Smooth muscle cell (in vitro differentiated cells): ENCODE results near the gene MSANTD4. TPM values are rescaled to one million over a fixed set of nuclear protein-coding genes. Genes with fewer than 3 reads are reported as not detected.

Source experiments
- DNase-seq: peaks from one replicate; lab custom pipeline; 2025; ENCODE audit not compliant: unreplicated experiment; lab: John Stamatoyannopoulos, UW
- H2AFZ ChIP-seq: fragments of 200-600 bp; sonication (generic); 2 replicates; pipeline ENCODE4 v1.6.0; 2016; ENCODE audit warnings: antibody characterized with exemption, low read depth, mild to moderate bottlenecking
- H3F3A ChIP-seq: fragments of 200-600 bp; sonication (generic); 2 replicates; pipeline ENCODE4 v1.6.0; 2017; ENCODE audit warnings: antibody characterized with exemption, low read depth
- H3K27ac ChIP-seq: fragments of 200-600 bp; sonication (generic); 2 replicates; pipeline ENCODE4 v1.5.1; 2016; ENCODE audit warnings: low read depth, mild to moderate bottlenecking
- H3K27me3 ChIP-seq: fragments of 200-600 bp; sonication (generic); 2 replicates; pipeline ENCODE4 v1.6.1; 2016; ENCODE audit warnings: low read depth, mild to moderate bottlenecking
- H3K36me3 ChIP-seq: fragments of 200-600 bp; sonication (generic); 2 replicates; pipeline ENCODE4 v1.5.1; 2016; ENCODE audit warnings: low read depth
- H3K4me1 ChIP-seq: fragments of 200-600 bp; sonication (generic); 2 replicates; pipeline ENCODE4 v1.5.1; 2016; ENCODE audit warnings: low read depth
- H3K4me2 ChIP-seq: fragments of 200-600 bp; sonication (generic); 2 replicates; pipeline ENCODE4 v1.6.0; 2016; ENCODE audit warnings: mild to moderate bottlenecking
- H3K4me3 ChIP-seq: fragments of 200-600 bp; sonication (generic); 2 replicates; pipeline ENCODE4 v1.5.1; 2016; ENCODE audit warnings: mild to moderate bottlenecking
- H3K79me2 ChIP-seq: fragments of 200-600 bp; sonication (generic); 2 replicates; pipeline ENCODE4 v1.6.0; 2016; ENCODE audit warnings: low read depth, mild to moderate bottlenecking
- H3K9ac ChIP-seq: fragments of 200-600 bp; sonication (generic); 2 replicates; pipeline ENCODE4 v1.6.0; 2016; ENCODE audit warnings: low read depth
- H3K9me3 ChIP-seq: fragments of 200-600 bp; sonication (generic); replicated peaks from 2 replicates; pipeline ENCODE4 v1.5.1; 2016; ENCODE audit warnings: low read depth
- H4K20me1 ChIP-seq: fragments of 200-600 bp; sonication (generic); 2 replicates; pipeline ENCODE4 v1.6.0; 2016; ENCODE audit warnings: low read depth
- WGBS: methylation state at CpG from one replicate; pipeline ENCODE4 v1.1.7; 2016; ENCODE audit warnings: low lambda C conversion rate; 5-methylcytosine and 5-hydroxymethylcytosine counted together
- polyA plus RNA-seq: library from polyadenylated mRNA; unstranded; fragments of >200 nt; fragmentation: Nextera tagmentation; extraction: Ambion mirVana; gene quantifications from 2 replicates; pipeline ENCODE4 v1.2.1, GENCODE V29; 2016
- total RNA-seq: library from RNA; depleted of rRNA; stranded (reverse); fragments of >200 nt; gene quantifications from 2 replicates; pipeline ENCODE4 v1.2.3, GENCODE V29; 2014
- TF ChIP-seq, protein P1 (sequence below): fragments of 200-600 bp; sonication (generic); IDR thresholded peaks from 2 replicates; pipeline ENCODE4 v1.5.1; 2017; ENCODE audit warnings: borderline replicate concordance, mild to moderate bottlenecking, antibody characterized with exemption; ENCODE audit not compliant: insufficient read depth, poor library complexity, severe bottlenecking

MSANTD4 gene
- total and polyA plus RNA-seq, 2 experiments from 2014 or later: 5.9 to 18.3 TPM

DNA sequence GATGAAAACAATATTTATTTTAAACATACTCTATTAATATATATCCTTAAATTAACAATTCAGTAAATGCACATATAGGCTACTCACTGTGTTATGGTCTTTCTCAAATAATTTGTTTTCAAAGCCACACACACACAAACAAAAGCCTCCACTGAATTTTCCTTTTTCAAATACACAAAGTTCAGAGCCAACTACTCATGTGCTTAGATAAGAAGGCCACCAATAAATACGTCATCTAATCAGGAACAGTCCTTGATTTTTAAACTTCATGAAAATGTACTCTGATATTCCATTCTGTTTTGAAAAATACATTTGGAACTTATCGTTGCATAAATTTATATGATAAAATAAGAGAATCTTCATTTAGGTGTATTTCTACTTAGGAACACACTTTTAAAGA is 29.1 kb upstream of the MSANTD4 start:
- 85% methylated on average over 2 of the region's 2 CpGs for WGBS
- Histone ChIP-seq H3F3A (no peaks in the 10 kb centered on the region), H3K9ac (no peak overlapping the region), H3K79me2 (no peaks in the 10 kb centered on the region), H2AFZ (no peak overlapping the region), H3K27me3 (no peaks in the 10 kb centered on the region), H3K4me2 (no peak overlapping the region), H4K20me1 (no peaks in the 10 kb centered on the region), H3K27ac (no peak overlapping the region), H3K4me1 (no peaks in the 10 kb centered on the region), H3K9me3 (no peaks in the 10 kb centered on the region), H3K36me3 (no peaks in the 10 kb centered on the region), H3K4me3 (no peak overlapping the region)
- no peak for DNase-seq
- TF ChIP-seq, protein P1, sequence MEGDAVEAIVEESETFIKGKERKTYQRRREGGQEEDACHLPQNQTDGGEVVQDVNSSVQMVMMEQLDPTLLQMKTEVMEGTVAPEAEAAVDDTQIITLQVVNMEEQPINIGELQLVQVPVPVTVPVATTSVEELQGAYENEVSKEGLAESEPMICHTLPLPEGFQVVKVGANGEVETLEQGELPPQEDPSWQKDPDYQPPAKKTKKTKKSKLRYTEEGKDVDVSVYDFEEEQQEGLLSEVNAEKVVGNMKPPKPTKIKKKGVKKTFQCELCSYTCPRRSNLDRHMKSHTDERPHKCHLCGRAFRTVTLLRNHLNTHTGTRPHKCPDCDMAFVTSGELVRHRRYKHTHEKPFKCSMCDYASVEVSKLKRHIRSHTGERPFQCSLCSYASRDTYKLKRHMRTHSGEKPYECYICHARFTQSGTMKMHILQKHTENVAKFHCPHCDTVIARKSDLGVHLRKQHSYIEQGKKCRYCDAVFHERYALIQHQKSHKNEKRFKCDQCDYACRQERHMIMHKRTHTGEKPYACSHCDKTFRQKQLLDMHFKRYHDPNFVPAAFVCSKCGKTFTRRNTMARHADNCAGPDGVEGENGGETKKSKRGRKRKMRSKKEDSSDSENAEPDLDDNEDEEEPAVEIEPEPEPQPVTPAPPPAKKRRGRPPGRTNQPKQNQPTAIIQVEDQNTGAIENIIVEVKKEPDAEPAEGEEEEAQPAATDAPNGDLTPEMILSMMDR: no peak

DNA sequence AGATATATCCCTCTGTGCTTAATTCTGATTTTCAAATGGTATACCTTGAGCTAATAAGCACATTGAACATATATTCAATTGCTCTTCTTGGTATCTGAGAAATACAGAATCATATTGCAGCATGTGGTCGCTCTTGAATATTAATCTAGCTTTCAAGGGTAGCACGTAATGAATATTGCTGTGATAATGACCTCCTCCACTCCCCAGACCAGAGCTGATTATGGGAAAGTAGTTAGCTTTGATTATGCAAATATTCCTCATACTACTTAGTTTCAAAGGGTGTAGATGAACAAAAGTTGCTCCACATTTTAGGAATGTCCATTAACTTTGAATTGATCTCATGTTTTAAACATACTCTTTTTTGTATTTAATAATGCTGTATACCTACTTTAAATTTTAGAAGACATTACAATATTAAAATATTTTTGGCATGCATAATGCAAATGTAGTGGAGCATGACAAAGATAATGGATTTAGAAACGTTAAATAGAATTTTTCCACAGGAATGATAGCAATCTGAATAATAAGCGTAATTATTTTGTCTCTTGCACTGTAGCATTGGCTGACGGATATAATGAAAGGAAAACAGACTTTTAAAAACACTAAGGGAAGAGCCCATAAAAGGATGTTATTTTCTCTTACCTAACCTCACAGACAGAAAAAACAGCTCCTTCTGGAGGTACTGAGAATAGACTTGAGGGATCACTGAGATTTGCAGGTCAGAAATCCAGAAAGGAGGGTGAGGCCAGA is 27.9 kb upstream of the MSANTD4 start:
- H2AFZ ChIP-seq: no peak overlapping the region
- WGBS: 81% methylated on average over 5 of the region's 5 CpGs
- no peak overlapping the region for H3K4me3 ChIP-seq
- no peaks in the 10 kb centered on the region for H3F3A ChIP-seq
- H3K4me1 ChIP-seq: no peaks in the 10 kb centered on the region
- no peaks in the 10 kb centered on the region for H3K27me3 ChIP-seq
- no peak overlapping the region for H3K4me2 ChIP-seq
- H3K9me3 ChIP-seq: no peaks in the 10 kb centered on the region
- DNase-seq: no peak
- no peaks in the 10 kb centered on the region for H3K79me2 ChIP-seq
- no peak overlapping the region for H3K9ac ChIP-seq
- H3K27ac ChIP-seq: no peak overlapping the region
- H4K20me1 ChIP-seq: no peaks in the 10 kb centered on the region
- H3K36me3 ChIP-seq: no peaks in the 10 kb centered on the region
- TF ChIP-seq, protein P1: no peak

DNA sequence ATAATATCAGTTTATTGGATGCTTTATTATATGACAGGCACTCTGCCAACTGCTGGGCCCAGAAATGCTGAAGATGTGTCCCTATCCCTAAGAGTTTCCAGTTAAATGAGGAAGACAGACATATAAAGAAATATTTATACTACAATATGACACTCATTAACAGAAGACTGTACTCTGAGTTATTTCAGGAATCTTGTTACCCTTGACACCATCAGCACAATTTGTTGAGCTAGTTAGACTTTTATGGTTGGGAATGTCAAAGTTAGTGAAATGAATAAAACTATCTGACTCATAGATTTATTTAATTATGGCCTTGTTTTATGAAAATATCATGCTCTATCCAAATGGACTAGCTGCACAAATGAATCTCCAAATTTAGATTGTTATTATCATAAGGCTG is 25.6 kb upstream of the MSANTD4 start:
- no peaks in the 10 kb centered on the region for H3K36me3 ChIP-seq
- no peaks in the 10 kb centered on the region for H3F3A ChIP-seq
- TF ChIP-seq, protein P1: no peak
- H3K4me3 ChIP-seq: no peak overlapping the region
- H4K20me1 ChIP-seq: no peaks in the 10 kb centered on the region
- no peaks in the 10 kb centered on the region for H3K79me2 ChIP-seq
- no peaks in the 10 kb centered on the region for H3K4me1 ChIP-seq
- H2AFZ ChIP-seq: no peak overlapping the region
- no peak overlapping the region for H3K9ac ChIP-seq
- no peak for DNase-seq
- no peak overlapping the region for H3K4me2 ChIP-seq
- H3K27me3 ChIP-seq: no peaks in the 10 kb centered on the region
- H3K9me3 ChIP-seq: no peaks in the 10 kb centered on the region
- H3K27ac ChIP-seq: no peak overlapping the region

DNA sequence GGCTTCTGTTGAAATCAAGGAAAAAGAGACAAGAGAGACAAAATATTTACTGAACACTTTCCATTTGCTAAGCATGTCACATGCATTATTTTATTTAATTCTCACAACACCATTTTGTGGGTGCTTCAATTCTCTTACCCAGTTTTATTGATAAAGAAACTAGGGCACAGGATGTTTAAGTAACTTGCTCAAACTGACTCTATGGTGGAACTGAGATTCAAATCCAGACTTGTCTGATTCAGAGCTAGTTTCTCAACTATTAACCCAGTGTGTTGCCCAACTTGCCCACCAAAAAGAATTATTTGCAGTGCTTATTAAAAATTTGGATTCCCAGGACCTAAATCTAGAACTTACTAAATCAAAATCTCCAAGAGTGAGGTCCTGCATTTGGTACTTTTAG is 21.5 kb upstream of the MSANTD4 start:
- TF ChIP-seq, protein P1: no peak
- Histone ChIP-seq H3K36me3 (no peaks in the 10 kb centered on the region), H3K4me2 (no peak overlapping the region), H2AFZ (no peak overlapping the region), H3K4me1 (no peaks in the 10 kb centered on the region), H3K9me3 (no peaks in the 10 kb centered on the region), H3K79me2 (no peaks in the 10 kb centered on the region), H3F3A (no peaks in the 10 kb centered on the region), H3K27ac (no peak overlapping the region), H3K27me3 (no peaks in the 10 kb centered on the region), H4K20me1 (no peaks in the 10 kb centered on the region), H3K4me3 (no peak overlapping the region), H3K9ac (no peak overlapping the region)
- DNase-seq: no peak
